Adrenal gland (tissue), 5 donors: ENCODE measurements around the gene OTULIN.

Experiments
- POLR2A ChIP-seq, 2 donors: fragments of 450-650 bp; IDR thresholded peaks; one replicate each; pipeline ENCODE4 v1.6.1; 2017; ENCODE audit warnings: antibody characterized with exemption in 2 of 2, mild to moderate bottlenecking in 2 of 2, moderate library complexity in 1 of 2
- TF ChIP-seq, protein P1 (sequence below), 6 experiments: fragments of 450-650 bp in 4 of 6; fragments of 200-600 bp in 2 of 6; sonication (generic) in 1 of 6; IDR thresholded peaks; 1 replicate in 5 of 6; 2 replicates in 1 of 6; pipeline versions ENCODE4 v1.5.1 to v1.8.0; 2016 to 2021; ENCODE audit warnings: antibody characterized with exemption in 6 of 6, mild to moderate bottlenecking in 2 of 6, moderate library complexity in 1 of 6
- donor health status: DM: no; HTN: no; CAD: no.

DNA sequence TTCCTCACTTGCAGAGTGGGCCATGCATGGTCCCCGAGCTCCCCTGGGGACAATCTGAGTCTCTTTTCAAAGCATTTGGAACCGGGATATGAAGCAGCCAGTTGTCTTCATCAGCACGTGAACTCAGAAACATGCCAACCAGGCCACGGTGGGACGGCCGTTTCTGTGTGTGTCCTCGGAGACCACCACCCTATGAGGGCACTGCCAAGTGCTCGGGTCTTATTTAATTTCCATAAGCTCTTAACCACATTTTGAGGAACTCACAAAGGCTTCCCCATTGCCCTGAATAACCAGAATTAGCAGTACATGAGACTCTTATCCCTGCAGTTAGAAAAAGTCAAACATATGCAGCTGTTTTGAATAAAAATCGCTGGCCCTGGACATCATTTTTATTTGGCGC is 60.1 kb downstream of the OTULIN start:
- TF ChIP-seq, protein P1, sequence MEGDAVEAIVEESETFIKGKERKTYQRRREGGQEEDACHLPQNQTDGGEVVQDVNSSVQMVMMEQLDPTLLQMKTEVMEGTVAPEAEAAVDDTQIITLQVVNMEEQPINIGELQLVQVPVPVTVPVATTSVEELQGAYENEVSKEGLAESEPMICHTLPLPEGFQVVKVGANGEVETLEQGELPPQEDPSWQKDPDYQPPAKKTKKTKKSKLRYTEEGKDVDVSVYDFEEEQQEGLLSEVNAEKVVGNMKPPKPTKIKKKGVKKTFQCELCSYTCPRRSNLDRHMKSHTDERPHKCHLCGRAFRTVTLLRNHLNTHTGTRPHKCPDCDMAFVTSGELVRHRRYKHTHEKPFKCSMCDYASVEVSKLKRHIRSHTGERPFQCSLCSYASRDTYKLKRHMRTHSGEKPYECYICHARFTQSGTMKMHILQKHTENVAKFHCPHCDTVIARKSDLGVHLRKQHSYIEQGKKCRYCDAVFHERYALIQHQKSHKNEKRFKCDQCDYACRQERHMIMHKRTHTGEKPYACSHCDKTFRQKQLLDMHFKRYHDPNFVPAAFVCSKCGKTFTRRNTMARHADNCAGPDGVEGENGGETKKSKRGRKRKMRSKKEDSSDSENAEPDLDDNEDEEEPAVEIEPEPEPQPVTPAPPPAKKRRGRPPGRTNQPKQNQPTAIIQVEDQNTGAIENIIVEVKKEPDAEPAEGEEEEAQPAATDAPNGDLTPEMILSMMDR (IDR thresholded peaks at IDR 0.05) = no peak
- TF ChIP-seq POLR2A (IDR thresholded peaks at IDR 0.05) = no peak
